Thyroid gland (tissue), 4 donors: Measurements from ENCODE around the gene ABLIM1. TPM values are rescaled to one million over a fixed set of nuclear protein-coding genes. Genes with fewer than 3 reads are reported as not detected.

Experiments
- DNase-seq, 2 donors: peaks; one replicate each; pipeline ENCODE4 v3.0.0-alpha.2; 2019
- H3K27ac ChIP-seq, 3 donors: fragments of 200-600 bp; sonication (generic); 1 replicate in 2 of 3; 2 replicates in 1 of 3; pipeline ENCODE4 v1.5.1; 2016 to 2019; ENCODE audit warnings: mild to moderate bottlenecking in 1 of 3, moderate library complexity in 1 of 3
- H3K27me3 ChIP-seq: fragments of 200-600 bp; sonication (generic); one replicate; pipeline ENCODE4 v1.5.1; 2019
- H3K36me3 ChIP-seq, 2 donors: fragments of 200-600 bp; sonication (generic); one replicate each; pipeline ENCODE4 v1.5.1; 2016 to 2019
- H3K4me1 ChIP-seq, 2 donors: fragments of 200-600 bp; sonication (generic); one replicate each; pipeline ENCODE4 v1.5.1; 2017 to 2019
- H3K4me3 ChIP-seq, 3 donors: fragments of 200-600 bp; sonication (generic); replicated peaks in 1 of 3; 1 replicate in 2 of 3; 2 replicates in 1 of 3; pipeline ENCODE4 v1.5.1; 2016; ENCODE audit warnings: mild to moderate bottlenecking in 1 of 3
- H3K9me3 ChIP-seq: fragments of 200-600 bp; sonication (generic); one replicate; pipeline ENCODE4 v1.5.1; 2017
- POLR2A ChIP-seq, 2 donors: fragments of 450-650 bp; IDR thresholded peaks; one replicate each; pipeline ENCODE4 v1.6.1; 2017; ENCODE audit warnings: antibody characterized with exemption in 2 of 2, mild to moderate bottlenecking in 2 of 2, moderate library complexity in 1 of 2
- WGBS, 2 donors: methylation state at CpG; one replicate each; pipeline ENCODE4 v1.1.5; 2017; 5-methylcytosine and 5-hydroxymethylcytosine counted together
- intact Hi-C: fragments of 100-400 bp; cut with DNase I; formaldehyde crosslinking; loops from one replicate; pipeline ENCODE4 v1.15.1; 2023
- total RNA-seq, 4 donors: library from RNA; depleted of rRNA; stranded (reverse); fragments of >200 nt; gene quantifications; one replicate each; pipeline ENCODE4 v1.2.3, GENCODE V29; 2016
- TF ChIP-seq, protein P1 (sequence below), 6 experiments: fragments of 200-600 bp in 3 of 6; fragments of 450-650 bp in 3 of 6; sonication (generic) in 3 of 6; IDR thresholded peaks; one replicate each; pipeline ENCODE4 v1.5.1; 2016 to 2019; ENCODE audit warnings: antibody characterized with exemption in 6 of 6, mild to moderate bottlenecking in 2 of 6, inconsistent platforms in 1 of 6, moderate library complexity in 1 of 6

The ABLIM1 gene
- total RNA-seq, 4 donors from 2014 or later = 225 to 404 (median 382) TPM

DNA sequence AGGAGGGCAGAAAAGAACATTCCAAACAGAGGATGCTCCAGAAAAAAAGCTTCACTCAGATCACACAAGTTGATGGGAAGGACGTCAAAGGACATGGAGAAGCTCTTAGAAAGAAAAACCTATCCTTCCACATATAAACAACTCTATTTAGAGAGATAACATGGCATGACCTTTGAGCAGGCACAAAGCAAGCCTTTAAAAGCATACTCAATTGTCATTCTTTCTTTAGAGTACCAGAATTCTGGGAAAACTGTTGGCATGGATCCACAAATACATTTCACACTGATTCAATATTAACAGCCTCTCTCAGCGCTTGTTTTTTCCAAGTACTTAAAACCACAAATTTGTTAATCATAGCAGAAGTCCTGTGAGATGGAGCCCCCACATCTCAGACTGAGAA is 7.3 kb upstream of the ABLIM1 start:
- peaks cover 16 to 23% of the 10 kb centered on the region in 2 donors for H3K4me1 ChIP-seq
- H3K4me3 ChIP-seq = no peak overlapping the region
- 59 to 65% methylated on average over 2 of the region's 2 CpGs for WGBS, 2 donors
- DNase-seq = no peak
- no peak overlapping the region for H3K27ac ChIP-seq
- H3K36me3 ChIP-seq = no peaks in the 10 kb centered on the region
- H3K27me3 ChIP-seq = no peaks in the 10 kb centered on the region
- intact Hi-C loops = no loop called here
- TF ChIP-seq, protein P1, sequence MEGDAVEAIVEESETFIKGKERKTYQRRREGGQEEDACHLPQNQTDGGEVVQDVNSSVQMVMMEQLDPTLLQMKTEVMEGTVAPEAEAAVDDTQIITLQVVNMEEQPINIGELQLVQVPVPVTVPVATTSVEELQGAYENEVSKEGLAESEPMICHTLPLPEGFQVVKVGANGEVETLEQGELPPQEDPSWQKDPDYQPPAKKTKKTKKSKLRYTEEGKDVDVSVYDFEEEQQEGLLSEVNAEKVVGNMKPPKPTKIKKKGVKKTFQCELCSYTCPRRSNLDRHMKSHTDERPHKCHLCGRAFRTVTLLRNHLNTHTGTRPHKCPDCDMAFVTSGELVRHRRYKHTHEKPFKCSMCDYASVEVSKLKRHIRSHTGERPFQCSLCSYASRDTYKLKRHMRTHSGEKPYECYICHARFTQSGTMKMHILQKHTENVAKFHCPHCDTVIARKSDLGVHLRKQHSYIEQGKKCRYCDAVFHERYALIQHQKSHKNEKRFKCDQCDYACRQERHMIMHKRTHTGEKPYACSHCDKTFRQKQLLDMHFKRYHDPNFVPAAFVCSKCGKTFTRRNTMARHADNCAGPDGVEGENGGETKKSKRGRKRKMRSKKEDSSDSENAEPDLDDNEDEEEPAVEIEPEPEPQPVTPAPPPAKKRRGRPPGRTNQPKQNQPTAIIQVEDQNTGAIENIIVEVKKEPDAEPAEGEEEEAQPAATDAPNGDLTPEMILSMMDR (IDR thresholded peaks at IDR 0.05) = no peak
- no peak for TF ChIP-seq POLR2A (IDR thresholded peaks at IDR 0.05)
- no peaks in the 10 kb centered on the region for H3K9me3 ChIP-seq

- Histone ChIP-seq H3K4me1 (peaks cover 16 to 23% of the 10 kb centered on the region in 2 donors), H3K36me3 (no peaks in the 10 kb centered on the region), H3K27me3 (no peaks in the 10 kb centered on the region), H3K4me3 (no peak overlapping the region), H3K9me3 (no peaks in the 10 kb centered on the region), H3K27ac (peak overlapping the region; percentile 22 to 76 (median 56))
- TF ChIP-seq, protein P1 (IDR thresholded peaks at IDR 0.05) = no peak
- TF ChIP-seq POLR2A (IDR thresholded peaks at IDR 0.05) = no peak
- WGBS, 2 donors = 80 to 81% methylated on average over 4 of the region's 4 CpGs
- intact Hi-C loops = no loop called here
- no peak for DNase-seq
Measured at GRCh38 chr10:114664127-114664526, 6.1 kb upstream of the ABLIM1 start.

GRCh38 chr10:114663626-114664025 is 5.6 kb upstream of the ABLIM1 start:
- H3K4me1 ChIP-seq = peaks cover 14 to 23% of the 10 kb centered on the region in 2 donors
- 41 to 55% methylated on average over 8 of the region's 8 CpGs for WGBS, 2 donors

DNA sequence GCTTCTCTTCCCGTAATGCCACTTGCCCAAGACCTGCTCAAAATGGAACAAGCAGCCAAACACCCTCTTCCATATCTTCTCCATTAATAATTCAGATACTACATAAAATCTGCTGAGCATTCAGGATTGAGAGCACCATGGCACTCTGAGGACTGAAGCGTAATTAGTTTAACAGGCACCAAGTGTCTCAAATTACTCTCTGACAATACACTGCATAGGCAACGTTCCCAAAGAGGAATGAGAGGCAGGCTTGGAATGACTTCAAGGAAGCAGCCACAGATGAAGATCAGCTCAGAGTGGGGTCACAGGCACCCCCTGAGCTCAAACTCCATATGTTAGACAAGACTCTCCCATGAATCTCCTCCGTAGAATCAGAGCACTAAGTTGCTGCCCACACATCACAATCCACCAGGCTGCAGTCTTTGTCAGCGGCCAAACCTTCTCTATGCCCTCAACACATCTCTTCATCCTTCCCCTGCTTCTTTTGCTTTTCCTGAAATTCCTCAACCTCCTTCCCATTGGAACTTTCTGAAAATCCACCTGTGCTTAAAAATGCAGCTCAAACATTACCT is 4.7 kb upstream of the ABLIM1 start:
- Histone ChIP-seq H3K27me3 (no peaks in the 10 kb centered on the region), H3K9me3 (no peaks in the 10 kb centered on the region), H3K4me3 (no peak overlapping the region), H3K36me3 (no peaks in the 10 kb centered on the region), H3K4me1 (peaks cover 12 to 23% of the 10 kb centered on the region in 2 donors), H3K27ac (peak overlapping the region in 2 of 3 donors; percentile 56 to 76)
- 90 to 94% methylated on average over 5 of the region's 5 CpGs for WGBS, 2 donors
- no peak for TF ChIP-seq POLR2A (IDR thresholded peaks at IDR 0.05)
- TF ChIP-seq, protein P1 (IDR thresholded peaks at IDR 0.05) = no peak
- intact Hi-C loops = no loop called here
- DNase-seq = no peak

More at GRCh38 chr10:114663626-114664025, 5.6 kb upstream of the ABLIM1 start:
- DNase-seq = peak; percentile 55 to 70
- Histone ChIP-seq H3K27ac (peak overlapping the region; percentile 22 to 76 (median 56)), H3K27me3 (no peaks in the 10 kb centered on the region), H3K4me3 (no peak overlapping the region), H3K9me3 (no peaks in the 10 kb centered on the region), H3K36me3 (no peaks in the 10 kb centered on the region)
- TF ChIP-seq, protein P1 (IDR thresholded peaks at IDR 0.05) = peak in 1 of 6 experiments; percentile 5
- TF ChIP-seq POLR2A (IDR thresholded peaks at IDR 0.05) = peak in 1 of 2 donors; percentile 29
- intact Hi-C loops = no loop called here

DNA sequence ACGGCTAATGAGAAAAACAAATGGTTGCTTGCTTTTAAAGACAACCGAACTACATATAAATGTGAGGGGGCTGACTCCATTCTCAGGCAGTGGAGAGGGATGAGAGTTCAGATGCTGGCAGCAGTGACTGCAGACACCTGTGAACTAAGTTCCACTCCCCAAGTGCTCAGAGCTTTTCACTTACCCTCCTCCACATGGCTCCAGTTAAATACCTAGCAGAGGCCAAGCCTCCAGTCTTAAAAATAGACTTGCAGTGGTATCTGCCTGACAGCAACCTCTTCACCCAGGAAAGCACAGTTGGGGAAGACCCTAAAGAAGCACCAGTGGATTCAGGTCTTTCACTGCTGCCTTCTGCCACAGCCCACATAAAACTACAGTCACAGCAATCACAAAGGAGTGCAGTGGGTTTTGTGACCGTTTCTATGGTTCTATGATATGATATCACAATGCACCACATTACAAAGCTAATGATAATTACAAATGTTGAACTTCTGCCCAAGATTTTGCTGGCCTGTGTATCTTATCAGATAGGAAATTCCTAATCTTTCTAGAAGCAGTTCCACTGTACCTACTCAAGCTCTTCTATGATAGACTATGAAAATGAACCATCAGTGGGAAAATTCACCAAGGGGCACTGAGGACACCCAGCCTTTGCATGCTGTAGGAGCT is 3.3 kb upstream of the ABLIM1 start:
- WGBS, 2 donors = 84 to 95% methylated on average over 3 of the region's 3 CpGs
- no peak for DNase-seq
- no peak overlapping the region for H3K27ac ChIP-seq
- no peaks in the 10 kb centered on the region for H3K36me3 ChIP-seq
- H3K4me1 ChIP-seq = peaks cover 12 to 23% of the 10 kb centered on the region in 2 donors
- intact Hi-C loops = no loop called here
- no peak for TF ChIP-seq POLR2A (IDR thresholded peaks at IDR 0.05)
- TF ChIP-seq, protein P1 (IDR thresholded peaks at IDR 0.05) = no peak
- H3K4me3 ChIP-seq = no peak overlapping the region
- no peaks in the 10 kb centered on the region for H3K27me3 ChIP-seq
- H3K9me3 ChIP-seq = no peaks in the 10 kb centered on the region
